SHP77 treated with DMSO at 0.1 percent for 48 hours (cell line): ENCODE data around the gene RMC1.
"Not testable (repeated sequence)": the region's sequence is repeated elsewhere in the genome, so short reads cannot be mapped to it uniquely, and the experiment has no call there.

Source experiments
- DNase-seq: peaks from one replicate; lab custom pipeline; 2025; lab: John Stamatoyannopoulos, UW

RMC1 gene

GRCh38 chr18:23563377-23564043 lies 60.2 kb downstream of the RMC1 start:
- DNase-seq, result no peak

GRCh38 chr18:23565916-23566547 lies 62.7 kb downstream of the RMC1 start:
- no peak for DNase-seq

- no peak for DNase-seq
Observed at GRCh38 chr18:23567671-23568070, 64.4 kb downstream of the RMC1 start.

- no peak for DNase-seq
Observed at GRCh38 chr18:23568281-23569138, 65.2 kb downstream of the RMC1 start.

- DNase-seq, result no peak
Observed at GRCh38 chr18:23569299-23570063, 66.2 kb downstream of the RMC1 start.

- no peak for DNase-seq
Observed at GRCh38 chr18:23570912-23571504, 67.7 kb downstream of the RMC1 start.

GRCh38 chr18:23572012-23572411 lies 68.7 kb downstream of the RMC1 start:
- no peak for DNase-seq

- no peak for DNase-seq
Observed at GRCh38 chr18:23572570-23572969, 69.3 kb downstream of the RMC1 start.

- DNase-seq, result no peak
Observed at GRCh38 chr18:23573020-23573419, 69.7 kb downstream of the RMC1 start.

- DNase-seq, result no peak
Observed at GRCh38 chr18:23573626-23574431, 70.5 kb downstream of the RMC1 start.

- DNase-seq, result no peak
Observed at GRCh38 chr18:23574611-23575308, 71.4 kb downstream of the RMC1 start.

GRCh38 chr18:23575309-23575651 lies 72.0 kb downstream of the RMC1 start:
- DNase-seq, result no peak

- not testable (repeated sequence) for DNase-seq
Observed at GRCh38 chr18:23577521-23577920, 74.2 kb downstream of the RMC1 start.

- peak; percentile 25 for DNase-seq
Observed at GRCh38 chr18:23578067-23578701, 74.9 kb downstream of the RMC1 start.

GRCh38 chr18:23578891-23579653 lies 75.8 kb downstream of the RMC1 start:
- no peak for DNase-seq

- DNase-seq, result no peak
Observed at GRCh38 chr18:23580677-23581367, 77.5 kb downstream of the RMC1 start.
